Uterus (tissue), 4 donors: ENCODE measurements around the gene SKI. TPM values are rescaled to one million over a fixed set of nuclear protein-coding genes. Genes with fewer than 3 reads are reported as not detected.

ENCODE experiments used
- DNase-seq, 2 donors: peaks; one replicate each; pipeline ENCODE4 v3.0.0-alpha.2; 2019 to 2020
- H3K27ac ChIP-seq, 2 donors: fragments of 200-600 bp; sonication (generic); 1 replicate in 1 of 2; 2 replicates in 1 of 2; pipeline ENCODE4 v1.5.1; 2016 to 2018
- H3K27me3 ChIP-seq, 2 donors: fragments of 200-600 bp; sonication (generic); one replicate each; pipeline ENCODE4 v1.5.1; 2018 to 2019; ENCODE audit warnings: control low read depth in 1 of 2
- H3K36me3 ChIP-seq, 2 donors: fragments of 200-600 bp; sonication (generic); one replicate each; pipeline ENCODE4 v1.5.1; 2019; ENCODE audit warnings: control low read depth in 1 of 2
- H3K4me1 ChIP-seq, 2 donors: fragments of 200-600 bp; sonication (generic); one replicate each; pipeline ENCODE4 v1.5.1; 2018 to 2019; ENCODE audit warnings: control low read depth in 1 of 2
- H3K4me3 ChIP-seq, 2 donors: fragments of 200-600 bp; sonication (generic); 1 replicate in 1 of 2; 2 replicates in 1 of 2; pipeline ENCODE4 v1.5.1; 2018 to 2019; ENCODE audit warnings: mild to moderate bottlenecking in 1 of 2
- H3K9me3 ChIP-seq, 2 donors: fragments of 200-600 bp; sonication (generic); one replicate each; pipeline ENCODE4 v1.5.1; 2019; ENCODE audit warnings: control low read depth in 1 of 2
- CTCF ChIP-seq, 4 experiments: fragments of 200-600 bp in 2 of 4; fragments of 450-650 bp in 2 of 4; sonication (generic) in 2 of 4; IDR thresholded peaks; one replicate each; pipeline ENCODE4 v1.5.1; 2016 to 2019; ENCODE audit warnings: antibody characterized with exemption in 4 of 4, mild to moderate bottlenecking in 2 of 4, moderate library complexity in 1 of 4
- POLR2A ChIP-seq, 2 donors: fragments of 450-650 bp; IDR thresholded peaks; one replicate each; pipeline ENCODE4 v1.6.1; 2016; ENCODE audit warnings: antibody characterized with exemption in 2 of 2, mild to moderate bottlenecking in 1 of 2, moderate library complexity in 1 of 2
- intact Hi-C: fragments of 100-400 bp; cut with DNase I; formaldehyde crosslinking; loops from one replicate; pipeline ENCODE4 v1.15.1; 2023; ENCODE audit warnings: low total_unique reads
- total RNA-seq, 4 donors: library from RNA; depleted of rRNA in 3 of 4; stranded (reverse); fragments of >200 nt in 3 of 4; gene quantifications; one replicate each; pipeline versions ENCODE4 v1.1.0 to v1.2.4, GENCODE V29; 2014 to 2023
- donor health status: DM: yes; HTN: yes; CAD: no.

Gene SKI
- total RNA-seq, 4 donors from 2014 or later = 22.8 to 148 (median 34.9) TPM

GRCh38 chr1:2306151-2306978, 78.2 kb downstream of the SKI start:
- Histone ChIP-seq H3K4me1 (peaks cover 0 to 4% of the 10 kb centered on the region in 2 donors), H3K4me3 (no peak overlapping the region), H3K36me3 (no peaks in the 10 kb centered on the region), H3K27me3 (no peaks in the 10 kb centered on the region), H3K9me3 (no peaks in the 10 kb centered on the region), H3K27ac (peak overlapping the region in 1 of 2 donors; percentile 29)
- TF ChIP-seq POLR2A (IDR thresholded peaks at IDR 0.05) (no peak), CTCF (IDR thresholded peaks at IDR 0.05) (no peak)
- DNase-seq = no peak
- intact Hi-C loops = loop anchor here (2.0 kb wide), 1 partner anchor 78 kb away; the partner anchor contains the start of gene SKI

GRCh38 chr1:2307064-2307605, 79.0 kb downstream of the SKI start:
- no peaks in the 10 kb centered on the region for H3K36me3 ChIP-seq

GRCh38 chr1:2307972-2308371, 79.9 kb downstream of the SKI start:
- no peak overlapping the region for H3K4me3 ChIP-seq
- H3K4me1 ChIP-seq = peaks cover 0 to 19% of the 10 kb centered on the region in 2 donors
- H3K9me3 ChIP-seq = no peaks in the 10 kb centered on the region
- intact Hi-C loops = loop anchor here (2.0 kb wide), 1 partner anchor 79 kb away; the partner anchor contains the start of gene SKI
- H3K27me3 ChIP-seq = no peaks in the 10 kb centered on the region
- TF ChIP-seq CTCF (IDR thresholded peaks at IDR 0.05) = no peak
- H3K36me3 ChIP-seq = no peaks in the 10 kb centered on the region
- no peak for DNase-seq
- no peak overlapping the region for H3K27ac ChIP-seq

More at GRCh38 chr1:2307064-2307605, 79.0 kb downstream of the SKI start:
- H3K27ac ChIP-seq = peak overlapping the region in 1 of 2 donors; percentile 23
- no peak for DNase-seq
- intact Hi-C loops = loop anchor here (2.0 kb wide), 1 partner anchor 78 kb away; the partner anchor contains the start of gene SKI
- no peak overlapping the region for H3K4me3 ChIP-seq
- peaks cover 0 to 11% of the 10 kb centered on the region in 2 donors for H3K4me1 ChIP-seq
- no peaks in the 10 kb centered on the region for H3K27me3 ChIP-seq
- TF ChIP-seq CTCF (IDR thresholded peaks at IDR 0.05) (no peak), POLR2A (IDR thresholded peaks at IDR 0.05) (no peak)
- H3K9me3 ChIP-seq = no peaks in the 10 kb centered on the region

GRCh38 chr1:2308844-2309243, 80.7 kb downstream of the SKI start:
- H3K4me1 ChIP-seq = peaks cover 0 to 26% of the 10 kb centered on the region in 2 donors
- no peaks in the 10 kb centered on the region for H3K36me3 ChIP-seq
- H3K4me3 ChIP-seq = no peak overlapping the region
- no peaks in the 10 kb centered on the region for H3K27me3 ChIP-seq
- H3K9me3 ChIP-seq = no peaks in the 10 kb centered on the region
- no peak for TF ChIP-seq CTCF (IDR thresholded peaks at IDR 0.05)
- no peak for TF ChIP-seq POLR2A (IDR thresholded peaks at IDR 0.05)
- intact Hi-C loops = no loop called here
- no peak overlapping the region for H3K27ac ChIP-seq
- no peak for DNase-seq
